Measurements from ENCODE around the gene B4GALT1.

DNA sequence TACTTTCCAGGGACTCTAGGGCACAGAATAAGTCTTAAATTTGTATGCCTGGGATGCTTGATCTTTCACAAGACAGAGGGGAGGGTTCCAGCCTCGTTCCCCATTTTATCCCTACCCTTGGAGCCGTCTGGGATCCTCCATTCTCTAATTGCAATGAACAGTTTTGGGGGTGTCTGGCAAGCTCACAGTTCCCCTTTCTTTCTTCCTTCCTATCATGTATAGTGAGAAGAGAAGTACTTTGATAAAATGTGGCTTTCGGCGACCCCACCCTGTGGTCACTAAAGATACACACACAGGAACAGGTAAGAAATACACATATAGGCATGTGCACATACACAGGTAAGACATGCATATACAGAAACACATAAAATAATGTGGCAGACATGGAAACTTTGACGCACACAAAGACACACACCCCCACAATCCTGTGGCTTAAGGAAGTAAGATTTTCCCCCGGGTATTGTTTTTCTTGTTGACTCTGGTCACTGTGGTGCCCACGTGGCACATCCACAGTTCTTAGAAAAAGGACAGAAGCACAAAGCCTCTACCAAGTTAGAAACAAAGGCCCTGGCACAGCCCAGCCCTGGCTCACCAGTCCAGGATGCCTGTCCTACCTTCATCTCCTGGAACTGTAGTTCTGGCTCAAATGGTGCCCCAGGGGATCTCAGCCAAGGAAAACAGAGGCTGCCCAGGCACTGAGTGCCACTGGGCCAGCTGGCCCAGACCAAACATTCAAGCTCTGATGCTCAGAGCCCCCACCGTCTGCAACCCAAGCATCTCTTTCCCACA, 84.4 kb downstream of the B4GALT1 start:
- TF ChIP-seq POLR2A (IDR thresholded peaks at IDR 0.05; ENCODE audit: low read depth, low read length) (no peak), POLR2AphosphoS5 (IDR thresholded peaks at IDR 0.05; ENCODE audit: insufficient read depth, low read depth, low read length) (no peak), MYC (IDR thresholded peaks at IDR 0.05; ENCODE audit: low read depth, low read length) (no peak), EZH2 (IDR thresholded peaks at IDR 0.05; ENCODE audit: borderline replicate concordance, low read depth, low read length, severe bottlenecking) (no peak), JUN (IDR thresholded peaks at IDR 0.05; ENCODE audit: borderline replicate concordance, insufficient read depth, insufficient read length, low read depth) (peak; percentile 68), GATA2 (IDR thresholded peaks at IDR 0.05; ENCODE audit: insufficient read depth, insufficient read length, low read depth, low read length) (no peak), MAX (IDR thresholded peaks at IDR 0.05; ENCODE audit: insufficient read depth, insufficient read length) (peak; percentile 74), FOS (IDR thresholded peaks at IDR 0.05; ENCODE audit: borderline replicate concordance, insufficient read depth, low read length) (no peak)
- TF ChIP-seq, protein P1, sequence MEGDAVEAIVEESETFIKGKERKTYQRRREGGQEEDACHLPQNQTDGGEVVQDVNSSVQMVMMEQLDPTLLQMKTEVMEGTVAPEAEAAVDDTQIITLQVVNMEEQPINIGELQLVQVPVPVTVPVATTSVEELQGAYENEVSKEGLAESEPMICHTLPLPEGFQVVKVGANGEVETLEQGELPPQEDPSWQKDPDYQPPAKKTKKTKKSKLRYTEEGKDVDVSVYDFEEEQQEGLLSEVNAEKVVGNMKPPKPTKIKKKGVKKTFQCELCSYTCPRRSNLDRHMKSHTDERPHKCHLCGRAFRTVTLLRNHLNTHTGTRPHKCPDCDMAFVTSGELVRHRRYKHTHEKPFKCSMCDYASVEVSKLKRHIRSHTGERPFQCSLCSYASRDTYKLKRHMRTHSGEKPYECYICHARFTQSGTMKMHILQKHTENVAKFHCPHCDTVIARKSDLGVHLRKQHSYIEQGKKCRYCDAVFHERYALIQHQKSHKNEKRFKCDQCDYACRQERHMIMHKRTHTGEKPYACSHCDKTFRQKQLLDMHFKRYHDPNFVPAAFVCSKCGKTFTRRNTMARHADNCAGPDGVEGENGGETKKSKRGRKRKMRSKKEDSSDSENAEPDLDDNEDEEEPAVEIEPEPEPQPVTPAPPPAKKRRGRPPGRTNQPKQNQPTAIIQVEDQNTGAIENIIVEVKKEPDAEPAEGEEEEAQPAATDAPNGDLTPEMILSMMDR (IDR thresholded peaks at IDR 0.05; ENCODE audit: extremely low read depth in 1 of 2, insufficient read depth in 1 of 2, low read depth in 1 of 2, low read length in 2 of 2), result no peak

Measured in endothelial cell of umbilical vein (primary cell).